SU-DHL-6 (cell line): Measurements from ENCODE around the gene MYL6B.
"Not testable (repeated sequence)": the region's sequence is repeated elsewhere in the genome, so short reads cannot be mapped to it uniquely, and the experiment has no call there.

Experiments used
- H2AFZ ChIP-seq: fragments of 200-600 bp; sonication (generic); 2 replicates; pipeline ENCODE4 v1.6.1; 2014; ENCODE audit warnings: low read depth, mild to moderate bottlenecking, moderate library complexity, mixed read lengths, antibody characterized with exemption, low read length; ENCODE audit not compliant: severe bottlenecking
- H3F3A ChIP-seq: fragments of 200-600 bp; shearing (Covaris generic); 2 replicates; pipeline ENCODE4 v1.6.0; 2016; ENCODE audit warnings: antibody characterized with exemption, mild to moderate bottlenecking; ENCODE audit not compliant: insufficient read depth
- H3K27ac ChIP-seq: fragments of 200-600 bp; sonication (generic); 2 replicates; pipeline ENCODE4 v1.5.1; 2016; ENCODE audit warnings: low read depth, mild to moderate bottlenecking, low read length, moderate library complexity, mixed read lengths
- H3K27me3 ChIP-seq: fragments of 200-600 bp; sonication (generic), shearing (Covaris generic); 2 replicates; pipeline ENCODE4 v1.6.0; 2014; ENCODE audit warnings: mild to moderate bottlenecking, low read length
- H3K36me3 ChIP-seq: fragments of 200-600 bp; sonication (generic); 2 replicates; pipeline ENCODE4 v1.6.1; 2014; ENCODE audit warnings: mild to moderate bottlenecking, low read length, mixed read lengths
- H3K4me2 ChIP-seq: fragments of 300-600, 200-600 bp; shearing (Covaris generic), sonication (generic); 2 replicates; pipeline ENCODE4 v1.6.0; 2014; ENCODE audit warnings: low read length, low read depth, mild to moderate bottlenecking; ENCODE audit not compliant: poor library complexity, severe bottlenecking
- H3K4me3 ChIP-seq: fragments of 200-600 bp; sonication (generic); 2 replicates; pipeline ENCODE4 v1.5.1; 2014; ENCODE audit warnings: antibody characterized with exemption, low read length, mild to moderate bottlenecking, mixed read lengths; ENCODE audit not compliant: insufficient read depth, poor library complexity, severe bottlenecking
- H3K79me2 ChIP-seq: fragments of 200-600 bp; sonication (generic); 2 replicates; pipeline ENCODE4 v1.6.1; 2014; ENCODE audit warnings: mild to moderate bottlenecking, low read length, moderate library complexity; ENCODE audit not compliant: insufficient read depth
- H3K9ac ChIP-seq: fragments of 200-600 bp; sonication (generic); 2 replicates; pipeline ENCODE4 v1.7.0; 2014; ENCODE audit warnings: mild to moderate bottlenecking, low read length
- H3K9me2 ChIP-seq: fragments of 200-600 bp; sonication (generic); replicated peaks from 2 replicates; pipeline ENCODE4 v1.6.1; 2014; ENCODE audit warnings: low read length; ENCODE audit not compliant: insufficient read depth
- H3K9me3 ChIP-seq: fragments of 200-600 bp; sonication (generic); 2 replicates; pipeline ENCODE4 v1.6.1; 2014; ENCODE audit warnings: low read length, mixed read lengths; ENCODE audit not compliant: insufficient read depth
- H4K20me1 ChIP-seq: fragments of 200-600 bp; sonication (generic); 2 replicates; pipeline ENCODE4 v1.6.1; 2014; ENCODE audit warnings: low read depth, mild to moderate bottlenecking, antibody characterized with exemption, low read length, moderate library complexity, mixed read lengths
- EZH2phosphoT487 ChIP-seq: fragments of 200-600 bp; sonication (generic), shearing (Covaris generic); conservative IDR thresholded peaks from 2 replicates; pipeline ENCODE4 v1.6.1; 2018; ENCODE audit warnings: mild to moderate bottlenecking, antibody characterized with exemption, low read length, moderate library complexity, mixed read lengths
- TF ChIP-seq, protein P1 (sequence below): fragments of 200-600 bp; sonication (generic); IDR thresholded peaks from one replicate; pipeline ENCODE4 v1.5.1; 2017; ENCODE audit warnings: antibody characterized with exemption, mild to moderate bottlenecking, low read length, moderate library complexity; ENCODE audit not compliant: insufficient read depth, poor library complexity, severe bottlenecking

The MYL6B gene

DNA sequence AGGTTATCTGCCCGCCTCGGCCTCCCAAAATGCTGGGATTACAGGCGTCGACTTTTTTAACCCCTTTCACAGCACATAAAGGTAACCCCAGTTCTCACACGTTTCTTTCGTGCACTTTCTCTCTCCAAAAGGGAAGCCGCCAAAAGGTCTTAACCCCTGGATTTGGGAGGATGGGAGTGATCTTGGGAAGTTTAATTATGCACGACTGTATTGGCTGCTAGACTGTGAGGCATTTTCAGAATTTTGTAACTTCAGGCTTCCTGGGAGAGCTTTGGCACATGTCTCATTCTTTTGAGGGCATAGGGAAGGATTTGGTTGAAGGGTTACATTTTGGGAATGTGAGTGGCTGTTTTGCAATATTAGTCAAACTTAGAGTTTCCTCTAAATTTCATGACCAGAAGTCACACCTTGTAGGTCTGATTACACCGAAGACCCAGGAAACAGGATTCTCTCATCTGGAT lies 38.3 kb downstream of the MYL6B start:
- Histone ChIP-seq H3F3A (peaks cover 23% of the 10 kb centered on the region), H3K27ac (no peak overlapping the region), H2AFZ (peak overlapping the region; percentile 92), H3K36me3 (no peaks in the 10 kb centered on the region; the same call in 1 of the 2 replicates), H4K20me1 (no peaks in the 10 kb centered on the region), H3K9me3 (no peaks in the 10 kb centered on the region), H3K4me2 (peak overlapping the region; percentile 81), H3K27me3 (no peaks in the 10 kb centered on the region), H3K9me2 (no peaks in the 10 kb centered on the region), H3K79me2 (peaks cover 25% of the 10 kb centered on the region), H3K9ac (peak overlapping the region; percentile 92), H3K4me3 (no peak overlapping the region)
- TF ChIP-seq, protein P1, sequence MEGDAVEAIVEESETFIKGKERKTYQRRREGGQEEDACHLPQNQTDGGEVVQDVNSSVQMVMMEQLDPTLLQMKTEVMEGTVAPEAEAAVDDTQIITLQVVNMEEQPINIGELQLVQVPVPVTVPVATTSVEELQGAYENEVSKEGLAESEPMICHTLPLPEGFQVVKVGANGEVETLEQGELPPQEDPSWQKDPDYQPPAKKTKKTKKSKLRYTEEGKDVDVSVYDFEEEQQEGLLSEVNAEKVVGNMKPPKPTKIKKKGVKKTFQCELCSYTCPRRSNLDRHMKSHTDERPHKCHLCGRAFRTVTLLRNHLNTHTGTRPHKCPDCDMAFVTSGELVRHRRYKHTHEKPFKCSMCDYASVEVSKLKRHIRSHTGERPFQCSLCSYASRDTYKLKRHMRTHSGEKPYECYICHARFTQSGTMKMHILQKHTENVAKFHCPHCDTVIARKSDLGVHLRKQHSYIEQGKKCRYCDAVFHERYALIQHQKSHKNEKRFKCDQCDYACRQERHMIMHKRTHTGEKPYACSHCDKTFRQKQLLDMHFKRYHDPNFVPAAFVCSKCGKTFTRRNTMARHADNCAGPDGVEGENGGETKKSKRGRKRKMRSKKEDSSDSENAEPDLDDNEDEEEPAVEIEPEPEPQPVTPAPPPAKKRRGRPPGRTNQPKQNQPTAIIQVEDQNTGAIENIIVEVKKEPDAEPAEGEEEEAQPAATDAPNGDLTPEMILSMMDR: no peak
- no peak for TF ChIP-seq EZH2phosphoT487

DNA sequence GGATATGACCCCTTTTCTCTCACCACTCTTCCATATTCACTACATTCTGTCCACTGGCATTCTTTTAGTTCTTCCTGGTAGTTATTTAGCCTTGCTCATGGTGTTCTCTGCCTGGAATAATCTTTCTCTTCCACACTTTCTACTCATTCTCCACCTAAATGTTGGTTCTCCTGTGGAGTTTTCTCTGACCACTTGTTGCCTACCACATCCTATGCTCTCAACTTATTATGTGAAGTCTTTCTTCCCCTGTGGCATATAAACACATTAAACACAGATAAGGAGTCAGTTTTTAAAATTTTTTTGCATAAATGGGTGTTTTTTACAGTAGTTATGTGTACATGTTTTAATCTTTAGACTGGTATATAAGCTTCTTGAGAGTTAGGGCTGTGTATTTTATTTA lies 40.2 kb downstream of the MYL6B start:
- no peaks in the 10 kb centered on the region for H3K27me3 ChIP-seq
- H3K9me2 ChIP-seq: no peaks in the 10 kb centered on the region
- H3K79me2 ChIP-seq: peaks cover 14% of the 10 kb centered on the region
- no peak overlapping the region for H3K4me3 ChIP-seq
- H4K20me1 ChIP-seq: no peaks in the 10 kb centered on the region
- H3K27ac ChIP-seq: no peak overlapping the region
- no peaks in the 10 kb centered on the region for H3K9me3 ChIP-seq
- no peak for TF ChIP-seq EZH2phosphoT487
- TF ChIP-seq, protein P1: no peak
- H3K9ac ChIP-seq: no peak overlapping the region
- no peak overlapping the region for H3K4me2 ChIP-seq
- H3F3A ChIP-seq: peaks cover 19% of the 10 kb centered on the region
- peak overlapping the region; percentile 67 for H2AFZ ChIP-seq
- no peaks in the 10 kb centered on the region for H3K36me3 ChIP-seq

DNA sequence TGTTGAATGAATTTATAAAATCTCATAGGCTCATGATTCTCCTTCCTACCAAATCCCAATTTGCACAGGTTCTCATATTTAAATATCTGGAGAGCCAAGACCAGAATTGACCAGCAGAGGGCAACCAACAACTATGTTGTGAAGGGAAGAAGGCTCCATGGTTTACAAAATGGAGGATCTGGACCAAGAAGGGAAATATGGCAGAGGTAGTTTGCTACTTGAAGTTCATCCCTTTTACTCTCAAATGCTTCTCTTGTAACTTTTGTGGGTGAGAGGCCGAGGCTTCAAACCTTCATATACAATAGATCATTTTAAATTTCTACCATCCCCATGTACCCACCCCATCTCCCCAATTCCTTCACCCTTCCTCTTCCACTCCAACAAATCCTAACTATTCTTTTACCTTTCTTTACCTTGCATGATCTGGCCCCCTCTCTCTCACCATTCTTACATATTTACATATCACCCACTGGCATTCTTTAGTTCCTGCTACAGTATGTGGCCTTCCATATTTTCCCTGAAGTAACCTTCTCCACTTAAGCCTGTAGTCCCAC lies 40.7 kb downstream of the MYL6B start:
- H4K20me1 ChIP-seq: no peaks in the 10 kb centered on the region
- no peaks in the 10 kb centered on the region for H3K27me3 ChIP-seq
- no peaks in the 10 kb centered on the region for H3K9me2 ChIP-seq
- H3F3A ChIP-seq: peaks cover 18% of the 10 kb centered on the region
- no peak overlapping the region for H3K4me2 ChIP-seq
- no peaks in the 10 kb centered on the region for H3K36me3 ChIP-seq
- no peak overlapping the region for H3K4me3 ChIP-seq
- no peaks in the 10 kb centered on the region for H3K9me3 ChIP-seq
- no peak overlapping the region for H2AFZ ChIP-seq
- no peak overlapping the region for H3K27ac ChIP-seq
- no peak overlapping the region for H3K9ac ChIP-seq
- TF ChIP-seq EZH2phosphoT487: no peak
- TF ChIP-seq, protein P1: peak; percentile 92
- peaks cover 9% of the 10 kb centered on the region for H3K79me2 ChIP-seq

DNA sequence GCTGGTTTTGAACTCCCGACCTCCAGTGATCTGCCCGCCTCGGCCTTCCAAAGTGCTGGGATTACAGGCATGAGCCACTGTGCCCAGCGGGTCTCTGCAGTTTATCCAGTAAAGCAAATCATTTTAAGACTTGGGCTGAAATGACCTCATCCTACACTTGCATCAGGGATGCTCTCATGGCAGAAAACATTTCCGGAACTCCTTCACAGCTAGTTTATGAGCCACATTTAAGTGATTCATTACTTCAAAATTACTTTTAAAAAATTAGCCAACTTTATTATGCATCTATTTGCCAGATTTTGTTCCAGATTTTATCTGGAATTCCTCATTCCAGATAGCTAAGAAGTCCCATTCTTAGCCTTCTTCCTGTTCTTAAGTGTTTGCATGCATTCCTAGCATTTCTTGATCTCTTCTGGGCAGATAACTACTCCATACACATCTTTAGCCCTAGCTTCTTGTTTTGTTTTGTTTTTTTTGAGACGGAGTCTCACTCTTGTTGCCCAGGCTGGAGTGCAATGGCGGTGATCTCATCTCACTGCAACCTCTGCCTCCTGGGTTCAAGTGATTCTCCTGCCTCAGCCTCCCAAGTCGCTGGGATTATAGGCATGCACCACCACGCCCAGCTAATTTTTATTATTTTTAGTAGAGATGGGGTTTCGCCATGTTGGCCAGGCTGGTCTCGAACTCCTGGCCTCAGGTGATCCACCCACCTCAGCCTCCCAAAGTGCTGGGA lies 44.6 kb downstream of the MYL6B start:
- H3K79me2 ChIP-seq, H2AFZ ChIP-seq, H3K9me3 ChIP-seq, H4K20me1 ChIP-seq, H3K9ac ChIP-seq, H3K9me2 ChIP-seq, H3K36me3 ChIP-seq, H3K27me3 ChIP-seq, H3K4me2 ChIP-seq, H3K27ac ChIP-seq, H3K4me3 ChIP-seq: not testable (repeated sequence)
- H3F3A ChIP-seq: peaks cover 10% of the 10 kb centered on the region; the same call in 1 of the 2 replicates
